ENCODE measurements around the gene PCBP3. TPM values are rescaled to one million over a fixed set of nuclear protein-coding genes. Genes with fewer than 3 reads are reported as not detected.
A peak's percentile ranks its signal among the peaks of the same experiment; 100 is the strongest.

PCBP3 gene
- total and polyA plus RNA-seq, 2 donors from 2014 or later = 2.3 to 5.4 TPM

DNA sequence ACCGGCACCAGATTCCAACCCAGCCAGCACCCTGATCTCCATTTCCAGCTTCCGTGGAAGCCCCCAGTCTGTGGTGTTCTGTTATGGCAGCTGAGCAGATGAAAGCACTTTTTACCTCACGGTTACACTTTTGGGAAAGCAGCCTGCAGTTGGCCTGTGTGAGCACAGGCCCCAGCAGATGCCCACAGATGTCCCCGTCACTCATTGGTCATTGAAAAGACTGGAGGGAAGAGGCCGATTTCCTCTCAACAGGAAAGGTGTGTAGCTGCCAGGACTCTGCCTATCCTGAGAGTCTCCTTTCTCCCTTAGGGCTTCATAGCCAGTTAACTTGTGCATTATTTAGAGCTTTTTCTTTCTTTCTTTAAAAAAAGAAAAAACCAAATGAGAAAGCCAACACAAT is 123.0 kb downstream of the PCBP3 start:
- Histone ChIP-seq H3K4me3 (ENCODE audit: low read length in 3 of 3) (no peak overlapping the region), H3K9ac (ENCODE audit: low read length in 3 of 3) (no peak overlapping the region), H3K36me3 (ENCODE audit: control insufficient read depth in 2 of 3, insufficient read depth in 3 of 3, low read length in 3 of 3) (no peaks in the 10 kb centered on the region), H3K9me3 (ENCODE audit: control insufficient read depth in 2 of 3, insufficient read depth in 1 of 3, low read length in 3 of 3) (no peaks in the 10 kb centered on the region), H3K27me3 (ENCODE audit: control insufficient read depth, insufficient read depth, low read length) (no peaks in the 10 kb centered on the region), H3K27ac (ENCODE audit: low read depth in 2 of 2, low read length in 2 of 2) (no peak overlapping the region), H3K4me1 (ENCODE audit: control insufficient read depth in 2 of 3, insufficient read depth in 2 of 3, low read depth in 1 of 3, low read length in 3 of 3) (no peaks in the 10 kb centered on the region)
- intact Hi-C loops (cut with DNase I) = no loop called here
- TF ChIP-seq, protein P1, sequence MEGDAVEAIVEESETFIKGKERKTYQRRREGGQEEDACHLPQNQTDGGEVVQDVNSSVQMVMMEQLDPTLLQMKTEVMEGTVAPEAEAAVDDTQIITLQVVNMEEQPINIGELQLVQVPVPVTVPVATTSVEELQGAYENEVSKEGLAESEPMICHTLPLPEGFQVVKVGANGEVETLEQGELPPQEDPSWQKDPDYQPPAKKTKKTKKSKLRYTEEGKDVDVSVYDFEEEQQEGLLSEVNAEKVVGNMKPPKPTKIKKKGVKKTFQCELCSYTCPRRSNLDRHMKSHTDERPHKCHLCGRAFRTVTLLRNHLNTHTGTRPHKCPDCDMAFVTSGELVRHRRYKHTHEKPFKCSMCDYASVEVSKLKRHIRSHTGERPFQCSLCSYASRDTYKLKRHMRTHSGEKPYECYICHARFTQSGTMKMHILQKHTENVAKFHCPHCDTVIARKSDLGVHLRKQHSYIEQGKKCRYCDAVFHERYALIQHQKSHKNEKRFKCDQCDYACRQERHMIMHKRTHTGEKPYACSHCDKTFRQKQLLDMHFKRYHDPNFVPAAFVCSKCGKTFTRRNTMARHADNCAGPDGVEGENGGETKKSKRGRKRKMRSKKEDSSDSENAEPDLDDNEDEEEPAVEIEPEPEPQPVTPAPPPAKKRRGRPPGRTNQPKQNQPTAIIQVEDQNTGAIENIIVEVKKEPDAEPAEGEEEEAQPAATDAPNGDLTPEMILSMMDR (IDR thresholded peaks at IDR 0.05; ENCODE audit: borderline replicate concordance, extremely low read depth, insufficient read depth) = no peak
- FAIRE-seq (no peak), DNase-seq (no peak)

DNA sequence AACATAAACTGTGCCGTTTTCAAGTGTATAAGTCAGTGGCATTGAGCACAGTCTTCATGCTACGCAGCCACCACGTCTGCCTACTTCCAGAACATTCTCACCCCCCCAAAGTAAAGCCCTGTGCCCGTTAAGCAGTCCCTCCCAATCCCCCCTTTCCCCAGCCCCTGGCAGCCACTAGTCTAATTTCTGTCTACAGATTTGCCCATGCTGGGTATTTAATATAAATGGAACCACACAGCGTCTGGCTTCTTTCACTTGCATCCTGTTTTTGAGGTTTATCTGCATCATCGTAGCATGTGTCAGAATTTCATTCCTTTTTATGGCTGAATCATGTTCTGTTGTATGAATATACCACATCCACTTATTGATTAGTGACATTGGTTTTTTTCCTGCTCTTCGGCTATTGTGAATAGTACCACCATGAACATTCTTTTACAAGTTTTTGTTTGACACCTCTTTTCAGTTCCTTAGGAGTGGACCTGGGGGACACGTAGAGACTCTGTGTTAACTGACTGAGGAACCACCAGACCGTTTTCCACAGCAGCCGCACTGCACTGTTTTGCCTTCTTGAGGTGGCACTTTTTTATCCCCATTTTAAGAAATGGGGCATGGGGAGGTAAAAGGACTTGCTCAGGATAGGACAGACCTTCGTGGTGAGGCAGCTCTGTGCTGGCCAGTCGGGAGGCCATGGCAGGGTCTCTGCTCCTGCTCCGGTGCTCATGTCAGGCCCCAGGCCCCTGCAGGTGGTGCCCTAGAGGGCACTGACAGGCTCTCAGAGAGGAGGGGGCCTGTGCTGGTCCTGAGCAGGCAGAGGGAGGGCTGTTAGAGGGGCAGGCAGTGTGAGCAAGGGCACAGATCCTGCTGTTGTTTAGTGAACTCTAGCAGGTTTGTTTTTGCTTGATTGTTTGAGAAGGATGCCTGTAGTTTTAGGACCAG is 123.8 kb downstream of the PCBP3 start:
- Histone ChIP-seq H3K27me3 (ENCODE audit: control insufficient read depth, insufficient read depth, low read length) (no peaks in the 10 kb centered on the region), H3K27ac (ENCODE audit: low read depth in 2 of 2, low read length in 2 of 2) (no peak overlapping the region), H3K9me3 (ENCODE audit: control insufficient read depth in 2 of 3, insufficient read depth in 1 of 3, low read length in 3 of 3) (no peaks in the 10 kb centered on the region), H3K36me3 (ENCODE audit: control insufficient read depth in 2 of 3, insufficient read depth in 3 of 3, low read length in 3 of 3) (no peaks in the 10 kb centered on the region), H3K9ac (ENCODE audit: low read length in 3 of 3) (no peak overlapping the region), H3K4me3 (ENCODE audit: low read length in 3 of 3) (no peak overlapping the region), H3K4me1 (ENCODE audit: control insufficient read depth in 2 of 3, insufficient read depth in 2 of 3, low read depth in 1 of 3, low read length in 3 of 3) (no peaks in the 10 kb centered on the region)
- TF ChIP-seq, protein P1 (IDR thresholded peaks at IDR 0.05; ENCODE audit: borderline replicate concordance, extremely low read depth, insufficient read depth) = no peak
- intact Hi-C loops (cut with DNase I) = no loop called here
- FAIRE-seq (no peak), DNase-seq (no peak)

DNA sequence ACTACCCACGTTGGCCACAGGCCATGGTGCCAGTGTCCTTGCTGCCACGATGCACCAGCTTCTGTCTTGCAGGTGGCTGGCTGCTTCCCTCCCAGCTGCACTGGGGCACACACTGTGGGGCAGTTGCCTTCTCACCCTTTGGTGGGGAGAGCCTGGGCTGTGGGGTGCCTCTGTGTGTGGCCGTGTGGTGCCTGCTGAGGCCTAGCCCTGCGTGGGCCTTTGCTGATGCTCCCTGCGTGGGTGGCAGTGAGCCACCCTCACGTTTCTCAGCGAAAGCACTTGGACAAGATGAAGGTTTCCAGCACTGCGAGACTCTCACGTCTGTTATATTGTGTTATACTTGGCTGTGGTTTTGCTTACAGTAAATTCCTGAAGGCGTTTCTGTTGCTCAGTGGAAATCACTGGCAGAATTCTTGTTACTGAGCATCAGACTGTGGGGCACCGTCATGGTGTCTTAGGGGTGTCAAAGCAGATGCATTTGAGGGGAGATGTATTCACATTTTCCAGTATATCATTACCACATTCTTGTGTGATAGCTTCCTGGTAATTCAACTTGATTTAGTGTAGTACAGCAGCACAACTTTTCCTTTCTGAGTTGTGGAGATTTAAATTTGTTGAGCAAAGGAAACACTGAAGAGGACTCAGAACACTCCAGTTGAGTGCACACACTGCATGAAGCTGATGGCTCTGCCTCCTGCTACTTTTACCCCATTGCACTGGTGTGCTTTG is 124.7 kb downstream of the PCBP3 start:
- H3K9ac ChIP-seq (ENCODE audit: low read length in 3 of 3) = no peak overlapping the region

More for the DNA sequence above, 124.7 kb downstream of the PCBP3 start:
- no peak overlapping the region for H3K4me3 ChIP-seq (ENCODE audit: low read length in 3 of 3)
- DNase-seq (peak in 1 of 5 donors; percentile 31), FAIRE-seq (no peak)
- intact Hi-C loops (cut with DNase I) = no loop called here
- H3K27me3 ChIP-seq (ENCODE audit: control insufficient read depth, insufficient read depth, low read length) = no peaks in the 10 kb centered on the region
- TF ChIP-seq, protein P1 (IDR thresholded peaks at IDR 0.05; ENCODE audit: borderline replicate concordance, extremely low read depth, insufficient read depth) = no peak
- H3K27ac ChIP-seq (ENCODE audit: low read depth in 2 of 2, low read length in 2 of 2) = no peak overlapping the region
- no peaks in the 10 kb centered on the region for H3K9me3 ChIP-seq (ENCODE audit: control insufficient read depth in 2 of 3, insufficient read depth in 1 of 3, low read length in 3 of 3)
- H3K36me3 ChIP-seq (ENCODE audit: control insufficient read depth in 2 of 3, insufficient read depth in 3 of 3, low read length in 3 of 3) = no peaks in the 10 kb centered on the region
- H3K4me1 ChIP-seq (ENCODE audit: control insufficient read depth in 2 of 3, insufficient read depth in 2 of 3, low read depth in 1 of 3, low read length in 3 of 3) = no peaks in the 10 kb centered on the region

Data from kidney (tissue), 14 donors.